AG04450 (cell line): ENCODE measurements around the gene MYL9. TPM values are rescaled to one million over a fixed set of nuclear protein-coding genes. Genes with fewer than 3 reads are reported as not detected.

Experiments used
- CTCF ChIA-PET: fragments of 300-600, 350-600 bp; formaldehyde crosslinking; extraction: SDS; loops from one replicate; lab custom pipeline; 2022; ENCODE audit warnings: antibody characterized with exemption, inconsistent platforms; lab: Charles Lee
- POLR2A ChIA-PET: fragments of 350-600 bp; formaldehyde crosslinking; extraction: SDS; loops from one replicate; lab custom pipeline; 2021; ENCODE audit warnings: antibody characterized with exemption, inconsistent platforms; lab: Yijun Ruan, JAX
- DNase-seq: peaks from one replicate; pipeline ENCODE4 v3.0.0-alpha.2; 2011; ENCODE audit warnings: low read depth, low spot score
- H3K27ac ChIP-seq: one replicate; pipeline ENCODE4 v1.5.1; 2012; ENCODE audit warnings: low read depth, low read length, control low read depth
- H3K27me3 ChIP-seq: one replicate; pipeline ENCODE4 v1.6.0; 2012; ENCODE audit warnings: low read length; ENCODE audit not compliant: control insufficient read depth, insufficient read depth
- H3K4me3 ChIP-seq: 2 replicates; pipeline ENCODE4 v1.5.1; 2011; ENCODE audit warnings: mild to moderate bottlenecking, low read depth, low read length, control low read depth
- H3K9me3 ChIP-seq: 2 replicates; pipeline ENCODE4 v1.5.1; 2012; ENCODE audit warnings: low read length; ENCODE audit not compliant: control insufficient read depth, insufficient read depth
- CTCF ChIP-seq: IDR thresholded peaks from 2 replicates; pipeline ENCODE4 v1.5.1; 2011; ENCODE audit warnings: low read depth, low read length, control low read depth, inconsistent platforms
- polyA minus RNA-seq: library from RNA; depleted of rRNA, polyadenylated mRNA; stranded (reverse); fragments of >200 nt; gene quantifications from 2 replicates; pipeline ENCODE4 v1.2.3, GENCODE V29; 2011; rRNA and poly(A)+ RNA removed
- polyA plus RNA-seq: library from polyadenylated mRNA; depleted of rRNA; stranded (reverse); fragments of >200 nt; gene quantifications from 2 replicates; pipeline ENCODE4 v1.2.3, GENCODE V29; 2011; rRNA removed

The MYL9 gene
- 273 and 380 TPM in 2 replicates for polyA plus RNA-seq
- polyA minus RNA-seq: 338 and 442 TPM in 2 replicates

- peak; percentile 39 for DNase-seq
- peak within 1 kb of the TSS; percentile 97 for H3K4me3 ChIP-seq
- TF ChIP-seq CTCF: no peak
- CTCF ChIA-PET: interaction anchor here (0.6 to 1.3 kb wide), 4 partner anchors 12 to 1848 kb away, joined by 3 to 4 read pairs (median 3); no protein-coding TSS in a partner anchor
- peaks cover 4% of the 10 kb centered on the region; the same call in 1 of the 2 replicates for H3K9me3 ChIP-seq
- POLR2A ChIA-PET: interaction anchor here (0.6 to 1.4 kb wide), 6 partner anchors 9 to 322 kb away, joined by 3 to 5 read pairs (median 4); partner anchors contain the start of gene RAB5IF
- peak within 1 kb of the TSS; percentile 97 for H3K27ac ChIP-seq
- no peaks in the 10 kb centered on the region for H3K27me3 ChIP-seq
Observed at GRCh38 chr20:36541227-36541767, at the start of gene MYL9. MYL9 (plus strand) TSS chr20:36541519; CDS start chr20:36544885, 3,366 bp downstream.

DNA sequence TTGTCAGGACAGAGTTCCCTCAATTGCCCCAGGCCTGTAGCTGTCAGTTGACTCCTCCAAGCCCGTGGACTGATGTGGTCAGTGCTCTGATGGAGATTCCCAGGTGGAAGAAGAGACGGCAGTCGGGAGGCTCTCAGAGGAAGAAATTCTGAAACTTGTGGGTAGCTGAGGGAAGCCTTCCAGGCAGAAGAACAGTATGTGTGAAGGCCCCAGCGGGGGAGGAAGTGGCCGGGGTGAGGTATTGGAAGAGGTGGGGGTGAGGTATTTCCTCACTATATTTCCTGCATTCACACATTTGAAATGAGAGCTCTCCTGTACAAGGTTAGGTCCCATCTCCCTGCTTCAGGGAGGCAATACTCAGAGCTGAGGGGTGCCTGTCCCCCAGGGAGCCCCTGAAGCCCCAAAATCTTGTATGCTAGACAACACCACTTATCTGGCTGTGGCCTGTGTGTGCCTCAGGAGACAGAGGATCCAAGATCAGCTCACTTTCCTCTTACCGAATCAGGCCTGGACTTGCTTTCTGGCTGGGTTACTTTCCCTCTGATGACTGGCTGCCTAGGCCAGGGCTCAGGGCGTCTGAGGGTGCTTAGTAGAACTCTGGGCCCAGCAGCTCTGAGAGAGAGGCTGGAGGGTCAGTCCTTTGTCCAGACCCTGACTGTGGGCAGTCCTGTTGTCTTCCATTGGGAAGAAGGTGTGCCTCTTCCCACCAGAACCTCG is 49.3 kb upstream of the MYL9 start:
- ChIA-PET POLR2A (interaction anchor here (0.6 kb wide), 1 partner anchor 432 kb away, joined by 3 read pairs; no protein-coding TSS in a partner anchor), CTCF (interaction anchor here (0.9 to 1.0 kb wide), 2 partner anchors 9 to 29 kb away, joined by 3 read pairs; no protein-coding TSS in a partner anchor)
- no peaks in the 10 kb centered on the region for H3K27me3 ChIP-seq
- no peaks in the 10 kb centered on the region for H3K9me3 ChIP-seq
- TF ChIP-seq CTCF: no peak
- DNase-seq: no peak
- H3K27ac ChIP-seq: peak overlapping the region; percentile 21
- no peak overlapping the region for H3K4me3 ChIP-seq

DNA sequence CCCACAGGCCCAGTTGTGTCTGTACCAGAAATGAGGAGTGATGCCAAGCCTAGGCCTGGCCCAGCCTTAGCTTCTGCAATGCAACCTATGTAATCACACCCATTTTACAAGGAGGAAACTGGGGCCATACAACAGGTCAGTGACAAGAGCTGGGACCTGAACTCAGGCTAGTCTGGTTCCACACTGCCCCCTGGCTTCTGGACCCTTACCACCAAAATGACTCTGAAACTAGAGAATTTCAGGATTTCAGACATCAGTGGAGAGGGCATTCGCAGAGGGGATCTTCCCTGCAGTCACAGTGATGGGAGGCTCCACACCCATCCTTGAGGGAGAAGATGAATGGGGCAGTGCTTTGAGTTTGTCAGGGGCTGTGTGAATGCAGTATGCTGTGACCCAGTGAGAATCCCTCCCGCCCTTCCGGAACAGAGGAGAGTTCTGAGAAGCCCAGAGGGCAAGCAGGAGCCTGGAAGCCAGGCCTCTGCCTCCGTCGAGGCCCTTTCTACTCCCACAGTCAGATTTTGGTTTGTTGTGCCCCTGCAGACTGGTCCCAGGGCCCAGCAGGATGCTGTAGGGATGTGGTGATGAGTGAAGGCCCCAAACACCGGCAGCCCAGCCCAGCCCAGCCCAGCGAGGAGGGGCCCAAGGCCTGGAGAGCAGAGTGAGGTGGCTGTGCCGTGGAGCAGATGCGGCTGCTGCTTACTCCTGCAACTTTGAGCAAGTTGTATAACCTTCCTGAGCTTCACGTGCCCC is 48.1 kb upstream of the MYL9 start:
- Histone ChIP-seq H3K27ac (peak overlapping the region; percentile 42), H3K4me3 (no peak overlapping the region), H3K27me3 (no peaks in the 10 kb centered on the region), H3K9me3 (no peaks in the 10 kb centered on the region)
- ChIA-PET CTCF (no interaction called here), POLR2A (no interaction called here)
- TF ChIP-seq CTCF: peak; percentile 27; the same call in 1 of the 2 replicates
- DNase-seq: no peak

DNA sequence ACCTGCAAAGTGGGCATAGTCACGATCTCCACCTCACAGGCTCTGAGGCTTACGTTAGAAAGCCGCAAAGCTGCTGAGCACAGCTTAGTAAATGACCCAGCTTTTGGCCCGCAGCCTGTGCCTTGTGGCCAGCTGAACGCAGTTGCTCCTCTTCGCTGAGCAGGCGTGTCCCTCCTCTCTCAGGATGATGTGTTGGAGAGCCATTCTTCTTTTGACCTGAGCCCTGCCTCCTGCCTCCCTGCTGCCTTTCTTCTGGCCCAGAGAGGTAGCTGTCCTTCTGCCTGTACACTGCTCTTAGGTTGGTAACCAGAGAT is 47.6 kb upstream of the MYL9 start:
- peak; percentile 45 for DNase-seq
- no peaks in the 10 kb centered on the region for H3K27me3 ChIP-seq
- H3K9me3 ChIP-seq: no peaks in the 10 kb centered on the region
- POLR2A ChIA-PET: no interaction called here
- TF ChIP-seq CTCF: no peak
- CTCF ChIA-PET: no interaction called here
- H3K27ac ChIP-seq: no peak overlapping the region
- H3K4me3 ChIP-seq: no peak overlapping the region
